GM23338 (cell line): ENCODE results near the gene TSC22D3.

ENCODE experiments used
- CREB1 ChIP-seq: fragments of 250-450 bp; sonication (Bioruptor Pico); IDR thresholded peaks from 2 replicates; pipeline ENCODE4 v1.5.0; 2020; ENCODE audit warnings: low read depth, mild to moderate bottlenecking, moderate library complexity
- CTCF ChIP-seq, 2 experiments: fragments of 200-600 bp in 1 of 2; sonication (generic) in 1 of 2; conservative IDR thresholded peaks; 2 replicates each; pipeline versions ENCODE4 v1.5.1 to v1.6.1; 2016 to 2017; ENCODE audit warnings: antibody characterized with exemption in 2 of 2, low read depth in 2 of 2, mild to moderate bottlenecking in 2 of 2, moderate library complexity in 1 of 2
- ETS1 ChIP-seq: IDR thresholded peaks from 2 replicates; pipeline ENCODE4 v1.6.1; 2016; ENCODE audit warnings: antibody characterized with exemption
- EZH2 ChIP-seq: fragments of 200-600 bp; sonication (generic); IDR thresholded peaks from one replicate; pipeline ENCODE4 v1.8.0; 2017; ENCODE audit warnings: antibody characterized with exemption, mild to moderate bottlenecking, low read depth; ENCODE audit not compliant: unreplicated experiment
- EZH2phosphoT487 ChIP-seq: fragments of 200-600 bp; sonication (generic); IDR thresholded peaks from one replicate; pipeline ENCODE4 v1.8.1; 2018; ENCODE audit warnings: antibody characterized with exemption; ENCODE audit not compliant: unreplicated experiment
- REST ChIP-seq: IDR thresholded peaks from one replicate; pipeline ENCODE4 v1.6.1; 2018; ENCODE audit warnings: antibody characterized with exemption; ENCODE audit not compliant: unreplicated experiment

- TF ChIP-seq CTCF (conservative IDR thresholded peaks at IDR 0.05; ENCODE audit: low read depth in 2 of 2) (no peak), CREB1 (no peak), ETS1 (no peak), EZH2phosphoT487 (no peak), REST (no peak), EZH2 (no peak)
Measured at GRCh38 chrX:107734646-107735045, 40.9 kb downstream of the TSC22D3 start.
